ENCODE measurements around the gene SH3GLB1. TPM values are rescaled to one million over a fixed set of nuclear protein-coding genes. Genes with fewer than 3 reads are reported as not detected.

Gene SH3GLB1
- total and polyA plus RNA-seq, 2 of the 13 experiments (the other 11 are each of a cell fraction or from before 2014, with no cell fraction given), result 26.0 to 41.5 TPM

GRCh38 chr1:86718786-86719185 is 14.4 kb downstream of the SH3GLB1 start (continued):
- TF ChIP-seq YEATS2 (CRISPR knock-in tag; IDR thresholded peaks at IDR 0.05; ENCODE audit: borderline replicate concordance) (no peak), ISL2 (CRISPR knock-in tag; IDR thresholded peaks at IDR 0.05) (no peak), GATAD2A (CRISPR knock-in tag; IDR thresholded peaks at IDR 0.05) (no peak), EP300 (IDR thresholded peaks at IDR 0.05; ENCODE audit: low read depth in 2 of 2, low read length in 2 of 2) (no peak), EP300 (CRISPR knock-in tag; IDR thresholded peaks at IDR 0.05; ENCODE audit: borderline replicate concordance) (no peak), ZNF468 (CRISPR knock-in tag; IDR thresholded peaks at IDR 0.05) (no peak), ZBED4 (CRISPR knock-in tag; IDR thresholded peaks at IDR 0.05; ENCODE audit: borderline replicate concordance) (no peak)

GRCh38 chr1:86731416-86731815 is 27.0 kb downstream of the SH3GLB1 start:
- in situ Hi-C loops (cut with HindIII; ENCODE audit: extremely low pct_ligation_motif_present, low pct_unique_long_range_greater_than_20kb) (no loop called here), intact Hi-C loops (cut with micrococcal nuclease; ENCODE audit: unreplicated experiment) (no loop called here)
- ATAC-seq (no peak), DNase-seq (ENCODE audit: low spot score) (no peak), FAIRE-seq (no peak)
- no TSS peak for BruUV-seq (replicated peaks)
- Histone ChIP-seq H3K9me3 (ENCODE audit: low read length) (no peaks in the 10 kb centered on the region), H3K4me2 (ENCODE audit: low read depth, low read length) (no peak overlapping the region), H3K79me2 (ENCODE audit: insufficient read depth, low read length) (no peaks in the 10 kb centered on the region), H3K27ac (ENCODE audit: extremely low read length, insufficient read depth, low read length) (no peak overlapping the region), H3K9ac (ENCODE audit: insufficient read depth, low read depth, low read length) (no peak overlapping the region), H4K20me1 (ENCODE audit: insufficient read depth, low read length) (no peaks in the 10 kb centered on the region), H2AFZ (ENCODE audit: low read length) (no peak overlapping the region), H3K36me3 (replicated peaks in 1 of 2; ENCODE audit: control insufficient read depth in 1 of 2, insufficient read depth in 2 of 2, low read length in 2 of 2) (peaks cover 5 to 34% of the 10 kb centered on the region in 2 experiments), H3K4me3 (replicated peaks in 1 of 3; ENCODE audit: insufficient read depth in 1 of 3, low read depth in 2 of 3, low read length in 3 of 3) (no peak overlapping the region), H3K4me1 (ENCODE audit: insufficient read depth, low read length) (no peaks in the 10 kb centered on the region), H3K27me3 (ENCODE audit: control insufficient read depth in 1 of 2, insufficient read depth in 2 of 2, low read length in 2 of 2) (no peaks in the 10 kb centered on the region)
- WGBS (ENCODE audit: low lambda C conversion rate), result 97% methylated on average over 1 of the region's 1 CpG
- TF ChIP-seq MXD3 (CRISPR knock-in tag; IDR thresholded peaks at IDR 0.05) (no peak), ZNF235 (CRISPR knock-in tag; IDR thresholded peaks at IDR 0.05; ENCODE audit: borderline replicate concordance) (no peak), MAFF (IDR thresholded peaks at IDR 0.05; ENCODE audit: low read depth, low read length) (peak; percentile 72), MAFK (conservative IDR thresholded peaks at IDR 0.05 in 1 of 2, IDR thresholded peaks at IDR 0.05 in 1 of 2; ENCODE audit: low read length in 2 of 2) (peak; percentile 79 to 90), THAP8 (CRISPR knock-in tag; IDR thresholded peaks at IDR 0.05; ENCODE audit: borderline replicate concordance) (no peak)
- ChIA-PET CTCF (ENCODE audit: low intra/inter-chr PET ratio, low total read pairs) (no interaction called here), POLR2A (no interaction called here)
